Heart left ventricle (tissue), 13 donors: ENCODE results near the gene DCAF4.
"Not testable (repeated sequence)": the region's sequence is repeated elsewhere in the genome, so short reads cannot be mapped to it uniquely, and the experiment has no call there.

ENCODE experiments used
- POLR2A ChIP-seq, 2 donors: fragments of 450-650 bp; IDR thresholded peaks; one replicate each; pipeline ENCODE4 v1.6.1; 2017; ENCODE audit warnings: antibody characterized with exemption in 2 of 2, mild to moderate bottlenecking in 2 of 2, moderate library complexity in 2 of 2
- TF ChIP-seq, protein P1 (sequence below), 12 donors: fragments of 200-600 bp; sonication (generic) in 4 of 12; IDR thresholded peaks; one replicate each; pipeline versions ENCODE4 v1.5.0 to v1.8.0; 2018 to 2022; ENCODE audit warnings: antibody characterized with exemption in 12 of 12, mild to moderate bottlenecking in 5 of 12
- donor health status: ischemic (EF 13 %, LVEDD 7.1; RV severe dilation, severe dysfunction).
- donor health status: DM: no; HTN: yes; CAD: no.
- donor health status: DM: no; HTN: no; CAD: no.
- donor health status: ischemic (EF 25% LVEDD 6.9; RV normal size, moderate dysfunction).
- donor health status: ischemic (EF 25% LVEDD 5.7; RV mildly dilated, moderate dysfunction).
- donor health status: ischemic (EF 35%, LVEDD 5.7; RV mildly dilated, moderate dysfunction).
- donor health status: nonischemic (EF 11% LVEDD 7.7; RV severe dilation, severe dysfunction).
- donor health status: DM: yes; HTN: yes; CAD: no.
- donor health status: PGD.
- donor health status: ischemic (EF 29% LVEDD 5.4; RV normal size, mild dysfunction).
- donor health status: nonischemic (EF 23%, LVEDD 6.1; RV moderate dilation, normal function).

DNA sequence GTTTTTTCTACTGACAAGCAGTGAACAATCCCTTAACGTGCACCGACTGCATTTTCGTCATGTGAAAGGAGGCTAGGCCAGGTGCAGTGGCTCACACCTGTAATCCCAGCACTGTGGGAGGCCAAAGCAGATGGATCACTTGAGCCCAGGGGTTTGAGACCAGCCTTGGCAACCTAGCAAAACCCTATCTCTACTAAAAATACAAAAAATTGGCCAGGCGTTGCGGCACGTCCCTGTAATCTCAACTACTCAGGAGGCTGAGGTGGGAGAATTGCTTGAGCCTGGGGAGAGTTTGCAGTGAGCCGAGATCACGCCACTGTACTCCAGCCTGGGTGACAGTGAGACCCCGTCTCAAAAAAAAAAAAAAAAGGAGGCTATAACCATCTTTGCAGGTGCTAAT, 78.4 kb downstream of the DCAF4 start:
- TF ChIP-seq, protein P1, sequence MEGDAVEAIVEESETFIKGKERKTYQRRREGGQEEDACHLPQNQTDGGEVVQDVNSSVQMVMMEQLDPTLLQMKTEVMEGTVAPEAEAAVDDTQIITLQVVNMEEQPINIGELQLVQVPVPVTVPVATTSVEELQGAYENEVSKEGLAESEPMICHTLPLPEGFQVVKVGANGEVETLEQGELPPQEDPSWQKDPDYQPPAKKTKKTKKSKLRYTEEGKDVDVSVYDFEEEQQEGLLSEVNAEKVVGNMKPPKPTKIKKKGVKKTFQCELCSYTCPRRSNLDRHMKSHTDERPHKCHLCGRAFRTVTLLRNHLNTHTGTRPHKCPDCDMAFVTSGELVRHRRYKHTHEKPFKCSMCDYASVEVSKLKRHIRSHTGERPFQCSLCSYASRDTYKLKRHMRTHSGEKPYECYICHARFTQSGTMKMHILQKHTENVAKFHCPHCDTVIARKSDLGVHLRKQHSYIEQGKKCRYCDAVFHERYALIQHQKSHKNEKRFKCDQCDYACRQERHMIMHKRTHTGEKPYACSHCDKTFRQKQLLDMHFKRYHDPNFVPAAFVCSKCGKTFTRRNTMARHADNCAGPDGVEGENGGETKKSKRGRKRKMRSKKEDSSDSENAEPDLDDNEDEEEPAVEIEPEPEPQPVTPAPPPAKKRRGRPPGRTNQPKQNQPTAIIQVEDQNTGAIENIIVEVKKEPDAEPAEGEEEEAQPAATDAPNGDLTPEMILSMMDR (IDR thresholded peaks at IDR 0.05): not testable (repeated sequence)
- TF ChIP-seq POLR2A (IDR thresholded peaks at IDR 0.05): not testable (repeated sequence)
